Neural cell (in vitro differentiated cells): ENCODE measurements around the gene ADAMTS15. TPM values are rescaled to one million over a fixed set of nuclear protein-coding genes. Genes with fewer than 3 reads are reported as not detected.

Experiments
- H2AFZ ChIP-seq: fragments of 200-600, 300-800 bp; sonication (generic), shearing (Covaris generic); 2 replicates; pipeline ENCODE4 v1.6.0; 2014; ENCODE audit warnings: low read depth, mild to moderate bottlenecking, antibody characterized with exemption, low read length, moderate library complexity
- H3F3A ChIP-seq: fragments of 200-600 bp; shearing (Covaris generic); 2 replicates; pipeline ENCODE4 v1.6.1; 2016; ENCODE audit warnings: mild to moderate bottlenecking, moderate library complexity, mixed read lengths, antibody characterized with exemption, low read length; ENCODE audit not compliant: insufficient read depth, poor library complexity, severe bottlenecking
- H3K27ac ChIP-seq: fragments of 200-600, 300-800 bp; sonication (generic), shearing (Covaris generic); 2 replicates; pipeline ENCODE4 v1.5.1; 2014; ENCODE audit warnings: mild to moderate bottlenecking, low read length, moderate library complexity
- H3K27me3 ChIP-seq: fragments of 300-800, 200-600 bp; sonication (generic), shearing (Covaris generic); 2 replicates; pipeline ENCODE4 v1.6.0; 2014; ENCODE audit warnings: mild to moderate bottlenecking, low read depth, low read length, moderate library complexity; ENCODE audit not compliant: insufficient read depth
- H3K36me3 ChIP-seq: fragments of 300-800, 200-600 bp; sonication (generic), shearing (Covaris generic); 2 replicates; pipeline ENCODE4 v1.5.1; 2014; ENCODE audit warnings: mild to moderate bottlenecking, antibody characterized with exemption, low read length, moderate library complexity; ENCODE audit not compliant: insufficient read depth
- H3K4me2 ChIP-seq: fragments of 300-800, 200-600 bp; sonication (generic), shearing (Covaris generic); 2 replicates; pipeline ENCODE4 v1.6.0; 2014; ENCODE audit warnings: mild to moderate bottlenecking, low read length
- H3K4me3 ChIP-seq: fragments of 300-800, 200-600 bp; sonication (generic), shearing (Covaris generic); 2 replicates; pipeline ENCODE4 v1.5.1; 2014; ENCODE audit warnings: mild to moderate bottlenecking, low read length, moderate library complexity
- H3K79me2 ChIP-seq: fragments of 200-600 bp; shearing (Covaris generic); replicated peaks from 2 replicates; pipeline ENCODE4 v1.6.0; 2014; ENCODE audit warnings: mild to moderate bottlenecking, low read length, moderate library complexity; ENCODE audit not compliant: insufficient read depth
- H3K9ac ChIP-seq: fragments of 300-800, 200-600 bp; sonication (generic), shearing (Covaris generic); 2 replicates; pipeline ENCODE4 v1.6.1; 2016; ENCODE audit warnings: mild to moderate bottlenecking, low read length, mixed read lengths
- H3K9me2 ChIP-seq: fragments of 200-600 bp; shearing (Covaris generic); 2 replicates; pipeline ENCODE4 v1.6.1; 2016; ENCODE audit warnings: mild to moderate bottlenecking, low read length, mixed read lengths; ENCODE audit not compliant: insufficient read depth
- H3K9me3 ChIP-seq: fragments of 200-600, 300-800 bp; sonication (generic), shearing (Covaris generic); 2 replicates; pipeline ENCODE4 v1.6.1; 2016; ENCODE audit warnings: mild to moderate bottlenecking, mixed run types, low read length, moderate library complexity, mixed read lengths
- H4K20me1 ChIP-seq: fragments of 200-600 bp; shearing (Covaris generic); 2 replicates; pipeline ENCODE4 v1.6.1; 2016; ENCODE audit warnings: mild to moderate bottlenecking, mixed run types; ENCODE audit not compliant: insufficient read depth
- EP300 ChIP-seq: fragments of 450-650 bp; conservative IDR thresholded peaks from 2 replicates; pipeline ENCODE4 v1.6.1; 2014; ENCODE audit warnings: antibody characterized with exemption, mild to moderate bottlenecking, moderate library complexity; ENCODE audit not compliant: poor library complexity, severe bottlenecking
- EZH2 ChIP-seq: fragments of 200-600, 300-800 bp; shearing (Covaris generic), sonication (generic); IDR thresholded peaks from 2 replicates; pipeline ENCODE4 v1.6.1; 2014; ENCODE audit warnings: antibody characterized with exemption, low read length, borderline replicate concordance, mild to moderate bottlenecking; ENCODE audit not compliant: insufficient read depth, poor library complexity, severe bottlenecking
- MXI1 ChIP-seq: fragments of 450-650 bp; conservative IDR thresholded peaks from 2 replicates; pipeline ENCODE4 v1.6.1; 2014; ENCODE audit warnings: antibody characterized with exemption, mild to moderate bottlenecking; ENCODE audit not compliant: poor library complexity, severe bottlenecking
- RAD21 ChIP-seq: fragments of 450-650 bp; conservative IDR thresholded peaks from 2 replicates; pipeline ENCODE4 v1.6.1; 2014; ENCODE audit warnings: antibody characterized with exemption, mild to moderate bottlenecking, moderate library complexity
- SMC3 ChIP-seq: fragments of 450-650 bp; conservative IDR thresholded peaks from 2 replicates; pipeline ENCODE4 v1.6.1; 2014; ENCODE audit warnings: antibody characterized with exemption, mild to moderate bottlenecking, moderate library complexity; ENCODE audit not compliant: poor library complexity
- TAF1 ChIP-seq: IDR thresholded peaks from 2 replicates; pipeline ENCODE4 v1.6.1; 2012; ENCODE audit warnings: low read depth
- polyA plus RNA-seq: library from polyadenylated mRNA; depleted of rRNA; stranded (reverse); fragments of >200 nt; gene quantifications from 2 replicates; pipeline ENCODE4 v1.2.3, GENCODE V29; 2014
- TF ChIP-seq, protein P1 (sequence below): IDR thresholded peaks from 2 replicates; pipeline ENCODE4 v1.6.1; 2012; ENCODE audit warnings: borderline replicate concordance
- TF ChIP-seq, protein P2 (sequence below): fragments of 450-650 bp; IDR thresholded peaks from 2 replicates; pipeline ENCODE4 v1.5.1; 2014; ENCODE audit warnings: antibody characterized with exemption, mild to moderate bottlenecking, moderate library complexity; ENCODE audit not compliant: poor library complexity, severe bottlenecking

Gene ADAMTS15
- polyA plus RNA-seq, 1 donor from 2014 or later, result 1.1 TPM

DNA sequence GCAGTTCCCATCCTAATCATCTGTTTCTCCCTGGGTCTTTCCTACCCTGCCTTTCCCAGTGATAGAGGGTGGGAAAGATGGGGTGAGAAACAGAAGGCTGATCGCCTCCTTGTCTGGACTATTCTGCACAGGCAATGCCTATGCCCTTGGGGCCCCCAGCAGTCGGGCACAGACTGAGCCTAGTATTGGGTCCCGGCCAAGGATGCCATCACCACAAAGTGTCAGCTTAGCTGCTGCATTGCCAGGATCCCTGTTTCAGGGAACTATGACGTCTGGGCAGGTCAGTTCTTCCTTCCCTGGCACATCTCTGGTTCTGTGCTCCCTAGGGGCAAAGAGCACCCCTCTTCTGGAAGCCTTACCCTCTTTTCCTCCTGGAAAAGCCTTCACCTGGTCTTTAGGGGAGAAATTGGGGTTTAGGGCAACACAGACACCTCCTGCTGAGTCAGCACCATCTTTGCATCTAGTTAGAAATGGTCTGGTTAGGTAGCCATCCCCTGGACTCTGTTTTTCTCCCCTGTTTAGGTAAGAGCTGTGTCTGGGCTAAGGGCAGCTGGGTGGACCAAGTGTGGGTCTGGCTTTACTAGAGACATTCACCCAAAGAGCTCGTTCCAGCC lies 22.1 kb upstream of the ADAMTS15 start:
- Histone ChIP-seq H3K9me3 (no peaks in the 10 kb centered on the region), H4K20me1 (no peaks in the 10 kb centered on the region), H3F3A (no peaks in the 10 kb centered on the region), H3K36me3 (no peaks in the 10 kb centered on the region), H3K27ac (no peak overlapping the region), H3K4me2 (no peak overlapping the region), H3K27me3 (peaks cover 49% of the 10 kb centered on the region), H3K9ac (no peak overlapping the region), H3K79me2 (no peaks in the 10 kb centered on the region), H2AFZ (no peak overlapping the region), H3K9me2 (no peaks in the 10 kb centered on the region), H3K4me3 (no peak overlapping the region)
- no peak for TF ChIP-seq EP300

GRCh38 chr11:130426837-130427341 lies 21.6 kb upstream of the ADAMTS15 start:
- H3F3A ChIP-seq, result no peaks in the 10 kb centered on the region
- H3K27ac ChIP-seq, result no peak overlapping the region
- no peak for TF ChIP-seq MXI1
- TF ChIP-seq RAD21, result no peak
- TF ChIP-seq EZH2, result no peak
- TF ChIP-seq, protein P1, sequence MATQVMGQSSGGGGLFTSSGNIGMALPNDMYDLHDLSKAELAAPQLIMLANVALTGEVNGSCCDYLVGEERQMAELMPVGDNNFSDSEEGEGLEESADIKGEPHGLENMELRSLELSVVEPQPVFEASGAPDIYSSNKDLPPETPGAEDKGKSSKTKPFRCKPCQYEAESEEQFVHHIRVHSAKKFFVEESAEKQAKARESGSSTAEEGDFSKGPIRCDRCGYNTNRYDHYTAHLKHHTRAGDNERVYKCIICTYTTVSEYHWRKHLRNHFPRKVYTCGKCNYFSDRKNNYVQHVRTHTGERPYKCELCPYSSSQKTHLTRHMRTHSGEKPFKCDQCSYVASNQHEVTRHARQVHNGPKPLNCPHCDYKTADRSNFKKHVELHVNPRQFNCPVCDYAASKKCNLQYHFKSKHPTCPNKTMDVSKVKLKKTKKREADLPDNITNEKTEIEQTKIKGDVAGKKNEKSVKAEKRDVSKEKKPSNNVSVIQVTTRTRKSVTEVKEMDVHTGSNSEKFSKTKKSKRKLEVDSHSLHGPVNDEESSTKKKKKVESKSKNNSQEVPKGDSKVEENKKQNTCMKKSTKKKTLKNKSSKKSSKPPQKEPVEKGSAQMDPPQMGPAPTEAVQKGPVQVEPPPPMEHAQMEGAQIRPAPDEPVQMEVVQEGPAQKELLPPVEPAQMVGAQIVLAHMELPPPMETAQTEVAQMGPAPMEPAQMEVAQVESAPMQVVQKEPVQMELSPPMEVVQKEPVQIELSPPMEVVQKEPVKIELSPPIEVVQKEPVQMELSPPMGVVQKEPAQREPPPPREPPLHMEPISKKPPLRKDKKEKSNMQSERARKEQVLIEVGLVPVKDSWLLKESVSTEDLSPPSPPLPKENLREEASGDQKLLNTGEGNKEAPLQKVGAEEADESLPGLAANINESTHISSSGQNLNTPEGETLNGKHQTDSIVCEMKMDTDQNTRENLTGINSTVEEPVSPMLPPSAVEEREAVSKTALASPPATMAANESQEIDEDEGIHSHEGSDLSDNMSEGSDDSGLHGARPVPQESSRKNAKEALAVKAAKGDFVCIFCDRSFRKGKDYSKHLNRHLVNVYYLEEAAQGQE, result no peak
- peak overlapping the region; percentile 69 for H3K4me3 ChIP-seq
- no peaks in the 10 kb centered on the region for H4K20me1 ChIP-seq
- H3K4me2 ChIP-seq, result no peak overlapping the region
- H3K27me3 ChIP-seq, result peaks cover 49% of the 10 kb centered on the region
- H3K9ac ChIP-seq, result no peak overlapping the region
- H3K36me3 ChIP-seq, result no peaks in the 10 kb centered on the region
- H3K9me2 ChIP-seq, result no peaks in the 10 kb centered on the region
- no peaks in the 10 kb centered on the region for H3K79me2 ChIP-seq
- H2AFZ ChIP-seq, result no peak overlapping the region
- H3K9me3 ChIP-seq, result no peaks in the 10 kb centered on the region

DNA sequence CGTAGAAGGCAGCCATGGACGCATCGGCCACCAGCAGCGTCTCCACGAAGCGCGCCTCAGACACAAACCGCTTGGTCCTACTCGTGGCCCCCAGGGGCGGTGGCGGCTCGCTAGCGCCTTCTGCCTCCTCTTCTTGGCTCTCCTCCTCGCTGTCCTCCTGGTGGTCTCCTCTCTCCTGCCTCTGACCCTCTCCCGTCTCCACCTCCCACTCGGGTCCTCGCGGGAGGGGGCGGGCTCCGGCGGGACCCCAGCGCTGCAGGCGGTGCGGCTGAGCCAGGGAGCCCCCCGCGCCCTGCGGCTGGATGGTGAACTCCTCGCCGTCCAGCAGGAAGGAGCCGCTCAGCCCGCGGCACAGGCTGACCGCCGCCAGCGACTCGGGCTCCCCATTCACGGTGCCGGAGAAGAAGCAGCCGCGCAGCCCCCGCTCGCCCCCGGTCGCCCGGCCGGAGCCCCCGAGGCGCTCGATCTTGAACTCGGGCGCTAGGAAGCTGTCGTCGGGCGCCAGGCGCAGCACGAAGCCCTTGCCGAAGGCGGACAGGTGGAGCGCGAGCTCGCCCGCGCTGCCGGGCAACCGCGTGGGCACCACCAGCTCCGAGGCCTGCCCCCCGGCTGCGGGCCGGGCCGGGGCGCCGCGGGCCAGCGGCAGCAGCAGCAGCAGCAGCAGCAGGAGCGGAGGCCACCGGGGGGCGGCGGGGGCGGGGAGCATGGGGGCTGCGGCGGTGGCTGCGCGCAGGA lies 20.7 kb upstream of the ADAMTS15 start:
- H3F3A ChIP-seq, result no peaks in the 10 kb centered on the region
- H2AFZ ChIP-seq, result no peak overlapping the region
- no peaks in the 10 kb centered on the region for H3K9me3 ChIP-seq
- H3K4me3 ChIP-seq, result peak overlapping the region; percentile 69
- H3K36me3 ChIP-seq, result no peaks in the 10 kb centered on the region
- TF ChIP-seq TAF1, result no peak
- TF ChIP-seq SMC3, result peak; percentile 42
- TF ChIP-seq, protein P2, sequence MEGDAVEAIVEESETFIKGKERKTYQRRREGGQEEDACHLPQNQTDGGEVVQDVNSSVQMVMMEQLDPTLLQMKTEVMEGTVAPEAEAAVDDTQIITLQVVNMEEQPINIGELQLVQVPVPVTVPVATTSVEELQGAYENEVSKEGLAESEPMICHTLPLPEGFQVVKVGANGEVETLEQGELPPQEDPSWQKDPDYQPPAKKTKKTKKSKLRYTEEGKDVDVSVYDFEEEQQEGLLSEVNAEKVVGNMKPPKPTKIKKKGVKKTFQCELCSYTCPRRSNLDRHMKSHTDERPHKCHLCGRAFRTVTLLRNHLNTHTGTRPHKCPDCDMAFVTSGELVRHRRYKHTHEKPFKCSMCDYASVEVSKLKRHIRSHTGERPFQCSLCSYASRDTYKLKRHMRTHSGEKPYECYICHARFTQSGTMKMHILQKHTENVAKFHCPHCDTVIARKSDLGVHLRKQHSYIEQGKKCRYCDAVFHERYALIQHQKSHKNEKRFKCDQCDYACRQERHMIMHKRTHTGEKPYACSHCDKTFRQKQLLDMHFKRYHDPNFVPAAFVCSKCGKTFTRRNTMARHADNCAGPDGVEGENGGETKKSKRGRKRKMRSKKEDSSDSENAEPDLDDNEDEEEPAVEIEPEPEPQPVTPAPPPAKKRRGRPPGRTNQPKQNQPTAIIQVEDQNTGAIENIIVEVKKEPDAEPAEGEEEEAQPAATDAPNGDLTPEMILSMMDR, result peak; percentile 53
- no peak for TF ChIP-seq EP300
- no peaks in the 10 kb centered on the region for H3K9me2 ChIP-seq
- H3K27ac ChIP-seq, result no peak overlapping the region
- H4K20me1 ChIP-seq, result no peaks in the 10 kb centered on the region
- H3K27me3 ChIP-seq, result peaks cover 49% of the 10 kb centered on the region
- no peaks in the 10 kb centered on the region for H3K79me2 ChIP-seq
- no peak overlapping the region for H3K4me2 ChIP-seq
- peak overlapping the region; percentile 50 for H3K9ac ChIP-seq
